ENCODE results near the gene VMP1.

- TF ChIP-seq YY1 (IDR thresholded peaks at IDR 0.05; ENCODE audit: low read depth) (no peak), TEAD4 (IDR thresholded peaks at IDR 0.05) (no peak), TAF1 (IDR thresholded peaks at IDR 0.05; ENCODE audit: low read depth) (no peak), RAD21 (IDR thresholded peaks at IDR 0.05; ENCODE audit: low read depth) (no peak), MAX (IDR thresholded peaks at IDR 0.05) (no peak), REST (IDR thresholded peaks at IDR 0.05; ENCODE audit: low read depth) (no peak), EP300 (IDR thresholded peaks at IDR 0.05; ENCODE audit: borderline replicate concordance) (no peak)
Observed at GRCh38 chr17:59863616-59864015, 156.2 kb downstream of the VMP1 start.
